ENCODE data around the gene NEK11.

NEK11 gene

DNA sequence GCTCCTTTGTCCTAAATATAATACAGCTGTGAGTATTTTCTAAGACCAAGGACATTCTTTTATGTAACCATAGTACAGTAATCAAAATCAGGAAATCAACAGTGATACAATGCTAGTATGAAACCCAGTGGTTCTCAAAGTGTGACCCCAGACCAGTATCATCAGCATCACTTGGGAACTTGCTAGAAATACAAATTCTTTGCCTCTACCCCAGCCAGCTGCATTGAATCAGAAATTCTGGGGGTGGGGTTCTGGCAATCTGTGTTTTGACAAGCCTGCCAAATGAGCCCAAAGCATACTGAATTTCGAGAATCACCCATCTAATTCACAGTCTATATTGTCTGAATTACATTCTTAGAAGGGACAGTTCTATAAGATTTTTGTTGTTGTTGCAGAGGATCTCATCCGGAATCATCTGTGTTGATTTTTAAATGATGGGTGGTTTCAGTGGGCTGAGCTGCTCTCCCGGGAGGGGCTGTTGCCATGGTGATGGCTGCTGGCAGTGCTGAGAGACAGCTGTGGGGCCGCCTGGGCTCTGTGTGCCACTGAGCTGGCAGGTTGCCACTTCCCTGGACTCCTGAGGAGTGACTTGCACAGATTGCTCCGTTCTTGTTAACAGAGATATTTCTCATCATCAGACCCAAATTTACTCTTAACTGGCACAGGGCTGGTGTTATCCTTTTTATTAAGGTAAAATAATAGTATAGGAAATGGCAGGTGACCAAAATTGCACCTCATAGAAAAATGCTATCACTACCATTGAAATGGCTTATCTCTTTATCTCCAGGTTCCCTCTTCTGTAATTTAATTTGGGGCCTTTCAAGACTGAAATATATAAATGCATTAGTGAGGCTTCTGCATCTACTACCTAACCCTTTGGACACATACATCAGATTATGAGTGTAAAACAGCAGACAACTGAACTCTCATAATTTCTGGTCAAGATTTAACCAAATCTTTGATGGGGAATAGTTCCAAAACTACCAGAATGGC lies 56.5 kb downstream of the NEK11 start:
- H3K36me3 ChIP-seq (ENCODE audit: insufficient read depth, insufficient read length, low read length) = no peaks in the 10 kb centered on the region
- no peak overlapping the region for H3K9ac ChIP-seq (ENCODE audit: insufficient read length, low read depth)
- no peaks in the 10 kb centered on the region for H3K4me1 ChIP-seq (ENCODE audit: insufficient read depth, insufficient read length)
- no peaks in the 10 kb centered on the region for H3K9me3 ChIP-seq (ENCODE audit: insufficient read depth, low read length)
- H3K27me3 ChIP-seq (ENCODE audit: insufficient read depth, insufficient read length) = no peaks in the 10 kb centered on the region
- TF ChIP-seq ZNF274 (IDR thresholded peaks at IDR 0.05; ENCODE audit: low read depth, low read length) (no peak), SUZ12 (IDR thresholded peaks at IDR 0.05; ENCODE audit: extremely low read depth, insufficient read depth, insufficient read length) (no peak), YY1 (IDR thresholded peaks at IDR 0.05; ENCODE audit: insufficient read depth, insufficient read length) (no peak)
- DNase-seq (ENCODE audit: low read depth, low spot score) = no peak
- no peak overlapping the region for H3K4me3 ChIP-seq (ENCODE audit: insufficient read length, low read depth)

DNA sequence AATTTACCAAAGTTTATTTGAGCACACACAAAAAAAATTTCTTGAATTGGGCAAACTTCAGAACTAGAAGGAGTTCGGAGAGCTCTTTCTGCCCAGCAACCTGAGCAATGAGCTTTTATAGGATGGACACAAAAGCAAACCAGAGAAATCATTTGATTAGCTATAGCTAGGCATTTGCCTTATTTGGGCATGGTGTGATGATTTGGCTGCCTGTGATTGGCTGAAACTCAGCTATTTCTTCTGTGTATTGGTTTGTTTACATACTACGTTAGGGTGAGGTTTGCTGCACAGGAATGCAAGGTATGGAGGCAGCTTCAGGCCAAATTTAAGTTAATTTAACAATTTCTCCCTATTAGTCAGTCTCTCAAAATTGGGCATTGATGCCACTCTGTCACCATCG lies 65.1 kb downstream of the NEK11 start:
- H3K4me1 ChIP-seq (ENCODE audit: insufficient read depth, insufficient read length) = no peaks in the 10 kb centered on the region
- no peaks in the 10 kb centered on the region for H3K36me3 ChIP-seq (ENCODE audit: insufficient read depth, insufficient read length, low read length)
- no peak overlapping the region for H3K4me3 ChIP-seq (ENCODE audit: insufficient read length, low read depth)
- no peak for DNase-seq (ENCODE audit: low read depth, low spot score)
- H3K9me3 ChIP-seq (ENCODE audit: insufficient read depth, low read length) = peaks cover 15% of the 10 kb centered on the region
- TF ChIP-seq SUZ12 (IDR thresholded peaks at IDR 0.05; ENCODE audit: extremely low read depth, insufficient read depth, insufficient read length) (no peak), YY1 (IDR thresholded peaks at IDR 0.05; ENCODE audit: insufficient read depth, insufficient read length) (no peak), ZNF274 (IDR thresholded peaks at IDR 0.05; ENCODE audit: low read depth, low read length) (no peak)
- H3K27me3 ChIP-seq (ENCODE audit: insufficient read depth, insufficient read length) = no peaks in the 10 kb centered on the region
- no peak overlapping the region for H3K9ac ChIP-seq (ENCODE audit: insufficient read length, low read depth)

DNA sequence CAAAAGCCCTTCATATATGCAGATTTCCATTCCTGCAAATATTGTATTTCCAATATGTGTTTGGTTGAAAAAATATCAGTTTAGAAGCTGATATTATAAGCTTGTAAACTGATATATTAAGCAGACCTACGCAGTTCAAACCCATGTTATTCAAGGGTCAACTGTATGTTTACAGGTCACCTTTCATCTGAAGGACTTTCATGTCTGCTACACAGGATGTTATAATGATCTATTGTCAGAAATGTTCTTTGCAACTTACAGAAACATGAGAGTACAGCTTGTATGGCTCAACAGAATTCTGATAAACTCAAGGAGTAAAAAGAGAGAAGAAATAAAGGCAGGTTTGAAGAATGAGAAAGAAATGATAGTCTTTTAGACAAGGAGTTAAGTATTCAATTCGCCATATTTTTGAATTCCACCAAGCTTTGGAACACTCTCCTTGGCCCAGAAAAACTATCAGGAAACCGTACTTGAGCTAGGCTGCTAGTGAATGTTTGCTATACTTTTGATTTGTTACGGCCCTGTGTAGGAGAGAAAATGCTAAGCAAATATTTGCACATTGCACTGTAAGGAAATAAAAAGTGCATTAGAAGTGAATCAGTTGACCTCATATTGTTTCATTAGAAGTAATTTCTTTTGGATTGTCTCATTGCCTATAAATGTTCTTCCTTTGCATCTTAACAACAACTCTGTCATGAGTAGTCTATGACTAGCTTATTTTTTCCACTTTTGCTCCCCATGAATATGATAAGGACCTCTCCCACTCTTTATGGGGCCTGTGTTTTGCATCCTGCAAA lies 81.2 kb downstream of the NEK11 start:
- H3K27me3 ChIP-seq (ENCODE audit: insufficient read depth, insufficient read length) = no peaks in the 10 kb centered on the region
- H3K36me3 ChIP-seq (ENCODE audit: insufficient read depth, insufficient read length, low read length) = no peaks in the 10 kb centered on the region
- no peaks in the 10 kb centered on the region for H3K9me3 ChIP-seq (ENCODE audit: insufficient read depth, low read length)
- no peak for DNase-seq (ENCODE audit: low read depth, low spot score)
- TF ChIP-seq ZNF274 (IDR thresholded peaks at IDR 0.05; ENCODE audit: low read depth, low read length) = no peak
- TF ChIP-seq SUZ12 (IDR thresholded peaks at IDR 0.05; ENCODE audit: extremely low read depth, insufficient read depth, insufficient read length) = no peak
- TF ChIP-seq YY1 (IDR thresholded peaks at IDR 0.05; ENCODE audit: insufficient read depth, insufficient read length) = no peak
- H3K9ac ChIP-seq (ENCODE audit: insufficient read length, low read depth) = no peak overlapping the region
- no peak overlapping the region for H3K4me3 ChIP-seq (ENCODE audit: insufficient read length, low read depth)
- H3K4me1 ChIP-seq (ENCODE audit: insufficient read depth, insufficient read length) = no peaks in the 10 kb centered on the region

DNA sequence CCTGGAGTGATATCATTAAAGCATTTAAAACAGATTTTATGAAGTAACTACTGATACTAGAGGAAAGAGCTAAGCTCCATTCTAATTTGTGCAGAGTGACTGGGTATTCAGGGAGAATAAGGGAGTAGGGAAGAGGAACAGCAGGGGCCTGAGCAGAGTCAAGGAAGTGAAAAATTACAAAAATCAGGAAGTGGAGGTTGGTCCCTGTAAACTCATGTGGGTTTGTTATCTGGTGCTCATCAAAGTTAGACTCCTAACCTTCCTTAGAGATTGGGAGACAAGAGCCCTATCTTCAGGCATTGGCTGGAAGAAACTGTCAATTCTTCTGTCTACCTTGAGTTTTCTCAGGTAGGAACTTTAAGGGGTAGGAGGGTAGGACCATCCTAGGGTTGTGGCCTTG lies 82.5 kb downstream of the NEK11 start:
- Histone ChIP-seq H3K9ac (ENCODE audit: insufficient read length, low read depth) (no peak overlapping the region), H3K4me3 (ENCODE audit: insufficient read length, low read depth) (no peak overlapping the region), H3K4me1 (ENCODE audit: insufficient read depth, insufficient read length) (no peaks in the 10 kb centered on the region), H3K9me3 (ENCODE audit: insufficient read depth, low read length) (no peaks in the 10 kb centered on the region), H3K36me3 (ENCODE audit: insufficient read depth, insufficient read length, low read length) (no peaks in the 10 kb centered on the region), H3K27me3 (ENCODE audit: insufficient read depth, insufficient read length) (no peaks in the 10 kb centered on the region)
- DNase-seq (ENCODE audit: low read depth, low spot score) = no peak
- no peak for TF ChIP-seq SUZ12 (IDR thresholded peaks at IDR 0.05; ENCODE audit: extremely low read depth, insufficient read depth, insufficient read length)

DNA sequence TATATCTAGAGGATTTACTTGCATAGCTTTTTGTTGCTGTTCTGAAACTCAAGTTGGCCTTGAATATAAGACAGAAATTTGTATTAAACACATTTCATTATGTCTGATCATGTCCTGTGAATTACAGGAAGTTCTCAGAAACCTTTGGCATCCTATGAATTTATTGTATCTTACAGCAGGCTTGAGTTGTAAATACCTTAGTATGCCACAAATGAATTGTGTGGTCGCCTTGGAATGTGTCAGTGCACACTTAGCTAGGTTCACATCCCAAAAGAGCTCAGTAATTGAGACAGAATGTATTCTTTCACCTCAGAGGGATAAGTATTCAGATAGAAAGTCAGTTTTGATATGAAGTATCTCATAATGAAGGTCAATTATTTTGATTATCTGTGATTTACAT lies 83.4 kb downstream of the NEK11 start:
- no peak overlapping the region for H3K4me3 ChIP-seq (ENCODE audit: insufficient read length, low read depth)

DNA sequence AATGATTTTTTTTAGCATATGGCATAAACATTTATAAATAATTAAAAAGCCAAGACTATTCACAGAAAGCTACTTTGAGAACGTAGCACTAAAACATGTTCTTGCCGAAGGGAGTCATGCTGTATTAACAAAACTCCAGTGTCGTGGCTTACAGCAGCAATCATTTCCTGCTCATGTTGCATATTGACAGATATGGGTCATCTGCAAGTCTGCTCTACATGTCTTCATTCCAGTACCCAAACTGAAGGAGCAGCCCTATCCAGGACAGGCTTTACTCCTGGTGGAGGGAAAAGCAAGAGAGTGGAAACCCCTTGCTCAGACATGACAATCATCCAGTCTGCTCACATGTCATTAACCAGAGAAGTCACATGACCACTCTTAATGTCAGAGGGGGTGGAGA lies 87.6 kb downstream of the NEK11 start:
- H3K9ac ChIP-seq (ENCODE audit: insufficient read length, low read depth) = no peak overlapping the region
- no peak for DNase-seq (ENCODE audit: low read depth, low spot score)
- H3K36me3 ChIP-seq (ENCODE audit: insufficient read depth, insufficient read length, low read length) = no peaks in the 10 kb centered on the region

More for the DNA sequence above, 83.4 kb downstream of the NEK11 start:
- H3K4me1 ChIP-seq (ENCODE audit: insufficient read depth, insufficient read length) = no peaks in the 10 kb centered on the region
- TF ChIP-seq SUZ12 (IDR thresholded peaks at IDR 0.05; ENCODE audit: extremely low read depth, insufficient read depth, insufficient read length) (no peak), YY1 (IDR thresholded peaks at IDR 0.05; ENCODE audit: insufficient read depth, insufficient read length) (no peak), ZNF274 (IDR thresholded peaks at IDR 0.05; ENCODE audit: low read depth, low read length) (no peak)
- no peaks in the 10 kb centered on the region for H3K9me3 ChIP-seq (ENCODE audit: insufficient read depth, low read length)
- no peak for DNase-seq (ENCODE audit: low read depth, low spot score)
- H3K36me3 ChIP-seq (ENCODE audit: insufficient read depth, insufficient read length, low read length) = no peaks in the 10 kb centered on the region
- no peak overlapping the region for H3K9ac ChIP-seq (ENCODE audit: insufficient read length, low read depth)
- H3K27me3 ChIP-seq (ENCODE audit: insufficient read depth, insufficient read length) = no peaks in the 10 kb centered on the region

DNA sequence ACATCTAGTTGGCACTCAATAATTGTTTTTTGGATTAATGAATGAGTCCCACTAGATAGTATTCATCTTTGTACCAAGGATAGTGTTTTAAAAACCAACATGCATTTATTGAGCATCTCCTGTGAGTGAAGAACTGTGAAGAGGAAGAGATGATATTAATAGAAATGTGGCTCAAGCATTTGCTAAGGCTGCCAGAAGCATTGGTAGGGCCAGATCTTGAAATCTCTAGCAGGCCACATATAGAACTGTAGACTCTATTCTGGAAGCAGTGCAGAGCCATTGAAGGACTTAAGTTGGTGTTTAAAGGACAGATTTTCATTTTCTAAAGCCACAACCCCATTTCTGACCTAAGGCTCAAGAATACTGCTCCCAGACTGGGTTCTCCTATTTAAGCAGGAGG lies 99.0 kb downstream of the NEK11 start:
- no peak overlapping the region for H3K4me3 ChIP-seq (ENCODE audit: insufficient read length, low read depth)
- no peaks in the 10 kb centered on the region for H3K27me3 ChIP-seq (ENCODE audit: insufficient read depth, insufficient read length)
- DNase-seq (ENCODE audit: low read depth, low spot score) = no peak
- peaks cover 11% of the 10 kb centered on the region; the same call in 1 of the 2 replicates for H3K9me3 ChIP-seq (ENCODE audit: insufficient read depth, low read length)
- no peak for TF ChIP-seq ZNF274 (IDR thresholded peaks at IDR 0.05; ENCODE audit: low read depth, low read length)
- no peak for TF ChIP-seq SUZ12 (IDR thresholded peaks at IDR 0.05; ENCODE audit: extremely low read depth, insufficient read depth, insufficient read length)
- TF ChIP-seq YY1 (IDR thresholded peaks at IDR 0.05; ENCODE audit: insufficient read depth, insufficient read length) = no peak
- H3K36me3 ChIP-seq (ENCODE audit: insufficient read depth, insufficient read length, low read length) = no peaks in the 10 kb centered on the region
- no peaks in the 10 kb centered on the region for H3K4me1 ChIP-seq (ENCODE audit: insufficient read depth, insufficient read length)
- no peak overlapping the region for H3K9ac ChIP-seq (ENCODE audit: insufficient read length, low read depth)

More for the DNA sequence above, 87.6 kb downstream of the NEK11 start:
- TF ChIP-seq YY1 (IDR thresholded peaks at IDR 0.05; ENCODE audit: insufficient read depth, insufficient read length) (no peak), ZNF274 (IDR thresholded peaks at IDR 0.05; ENCODE audit: low read depth, low read length) (no peak), SUZ12 (IDR thresholded peaks at IDR 0.05; ENCODE audit: extremely low read depth, insufficient read depth, insufficient read length) (no peak)
- no peaks in the 10 kb centered on the region for H3K9me3 ChIP-seq (ENCODE audit: insufficient read depth, low read length)
- H3K27me3 ChIP-seq (ENCODE audit: insufficient read depth, insufficient read length) = no peaks in the 10 kb centered on the region
- no peaks in the 10 kb centered on the region for H3K4me1 ChIP-seq (ENCODE audit: insufficient read depth, insufficient read length)
- H3K4me3 ChIP-seq (ENCODE audit: insufficient read length, low read depth) = no peak overlapping the region

Measured in NT2/D1 (cell line).